HepG2 (cell line): Measurements from ENCODE around the gene ZDHHC14.

Experiments used
- ATF3 ChIP-seq: sonication (generic); formaldehyde crosslinking; IDR thresholded peaks from 2 replicates; pipeline ENCODE4 v1.4.0; 2020; ENCODE audit warnings: missing genetic modification reagents
- EED ChIP-seq: sonication (generic); formaldehyde crosslinking; IDR thresholded peaks from 2 replicates; pipeline ENCODE4 v1.5.0; 2020; ENCODE audit warnings: mild to moderate bottlenecking, missing genetic modification reagents
- EP300 ChIP-seq, 3 experiments: sonication (generic) in 1 of 3; formaldehyde crosslinking in 1 of 3; IDR thresholded peaks; 2 replicates each; pipeline versions ENCODE4 v1.5.1 to v1.6.1; 2011 to 2020; ENCODE audit warnings: low read depth in 2 of 3, low read length in 2 of 3, borderline replicate concordance in 1 of 3, improper control_type of control experiment in 1 of 3, mild to moderate bottlenecking in 1 of 3, missing genetic modification reagents in 1 of 3, moderate library complexity in 1 of 3
- GLMP ChIP-seq: sonication (generic); formaldehyde crosslinking; IDR thresholded peaks from 2 replicates; pipeline ENCODE4 v1.9.0; 2021; ENCODE audit warnings: missing genetic modification reagents, mild to moderate bottlenecking, borderline replicate concordance
- HDAC6 ChIP-seq: fragments of 200-600 bp; sonication (generic); IDR thresholded peaks from 2 replicates; pipeline ENCODE4 v1.7.0; 2017; ENCODE audit warnings: mild to moderate bottlenecking, antibody characterized with exemption, low read length, low read depth
- JARID2 ChIP-seq: sonication (generic); formaldehyde crosslinking; IDR thresholded peaks from 2 replicates; pipeline ENCODE4 v1.8.1; 2023; ENCODE audit warnings: missing genetic modification reagents, inconsistent platforms; ENCODE audit not compliant: insufficient replicate concordance
- REST ChIP-seq, 2 experiments: IDR thresholded peaks; 2 replicates each; pipeline ENCODE4 v1.6.1; 2011 to 2012; ENCODE audit warnings: low read length in 2 of 2, borderline replicate concordance in 1 of 2, low read depth in 1 of 2, mild to moderate bottlenecking in 1 of 2, moderate library complexity in 1 of 2
- RNF2 ChIP-seq: fragments of 450-650 bp; conservative IDR thresholded peaks from 2 replicates; pipeline ENCODE4 v1.6.1; 2016; ENCODE audit warnings: low read depth
- SCMH1 ChIP-seq: sonication (generic); formaldehyde crosslinking; IDR thresholded peaks from 2 replicates; pipeline ENCODE4 v1.9.0; 2021; ENCODE audit warnings: missing genetic modification reagents, mild to moderate bottlenecking, borderline replicate concordance
- SP2 ChIP-seq: sonication (generic); formaldehyde crosslinking; IDR thresholded peaks from 2 replicates; pipeline ENCODE4 v1.5.1; 2020; ENCODE audit warnings: mild to moderate bottlenecking, missing genetic modification reagents
- TBP ChIP-seq: sonication (generic); formaldehyde crosslinking; IDR thresholded peaks from 2 replicates; pipeline ENCODE4 v1.5.0; 2020; ENCODE audit warnings: missing genetic modification reagents
- ZBTB37 ChIP-seq: sonication (generic); formaldehyde crosslinking; IDR thresholded peaks from 2 replicates; pipeline ENCODE4 v1.4.0; 2020; ENCODE audit warnings: mild to moderate bottlenecking, missing genetic modification reagents
- TF ChIP-seq, protein P1 (sequence below): sonication (generic); formaldehyde crosslinking; IDR thresholded peaks from 2 replicates; pipeline ENCODE4 v1.5.0; 2020; ENCODE audit warnings: mild to moderate bottlenecking, missing genetic modification reagents, moderate library complexity

- TF ChIP-seq RNF2 (no peak), ATF3 (CRISPR knock-in tag) (no peak), ZBTB37 (CRISPR knock-in tag) (no peak), TBP (CRISPR knock-in tag) (no peak), EP300 (IDR thresholded peaks at IDR 0.05; ENCODE audit: low read depth in 2 of 2, low read length in 2 of 2) (peak in 1 of 2 experiments; percentile 51; a peak in 1 of 4 replicates), EP300 (CRISPR knock-in tag; IDR thresholded peaks at IDR 0.05; ENCODE audit: borderline replicate concordance) (peak; percentile 10; the same call in 1 of the 2 replicates), GLMP (CRISPR knock-in tag) (no peak), SP2 (CRISPR knock-in tag) (no peak), SCMH1 (no peak), JARID2 (CRISPR knock-in tag) (no peak), HDAC6 (no peak), REST (IDR thresholded peaks at IDR 0.05; ENCODE audit: borderline replicate concordance in 1 of 2, low read depth in 1 of 2, low read length in 2 of 2) (no peak), EED (no peak)
- TF ChIP-seq, protein P1, sequence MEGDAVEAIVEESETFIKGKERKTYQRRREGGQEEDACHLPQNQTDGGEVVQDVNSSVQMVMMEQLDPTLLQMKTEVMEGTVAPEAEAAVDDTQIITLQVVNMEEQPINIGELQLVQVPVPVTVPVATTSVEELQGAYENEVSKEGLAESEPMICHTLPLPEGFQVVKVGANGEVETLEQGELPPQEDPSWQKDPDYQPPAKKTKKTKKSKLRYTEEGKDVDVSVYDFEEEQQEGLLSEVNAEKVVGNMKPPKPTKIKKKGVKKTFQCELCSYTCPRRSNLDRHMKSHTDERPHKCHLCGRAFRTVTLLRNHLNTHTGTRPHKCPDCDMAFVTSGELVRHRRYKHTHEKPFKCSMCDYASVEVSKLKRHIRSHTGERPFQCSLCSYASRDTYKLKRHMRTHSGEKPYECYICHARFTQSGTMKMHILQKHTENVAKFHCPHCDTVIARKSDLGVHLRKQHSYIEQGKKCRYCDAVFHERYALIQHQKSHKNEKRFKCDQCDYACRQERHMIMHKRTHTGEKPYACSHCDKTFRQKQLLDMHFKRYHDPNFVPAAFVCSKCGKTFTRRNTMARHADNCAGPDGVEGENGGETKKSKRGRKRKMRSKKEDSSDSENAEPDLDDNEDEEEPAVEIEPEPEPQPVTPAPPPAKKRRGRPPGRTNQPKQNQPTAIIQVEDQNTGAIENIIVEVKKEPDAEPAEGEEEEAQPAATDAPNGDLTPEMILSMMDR (CRISPR knock-in tag) = no peak
These were observed 148.1 kb downstream of the ZDHHC14 start for GRCh38 chr6:157528931-157529653.
